Adrenal gland (tissue), 5 donors: ENCODE measurements around the gene AQP1.

Source experiments
- POLR2A ChIP-seq, 2 donors: fragments of 450-650 bp; IDR thresholded peaks; one replicate each; pipeline ENCODE4 v1.6.1; 2017; ENCODE audit warnings: antibody characterized with exemption in 2 of 2, mild to moderate bottlenecking in 2 of 2, moderate library complexity in 1 of 2
- TF ChIP-seq, protein P1 (sequence below), 6 experiments: fragments of 450-650 bp in 4 of 6; fragments of 200-600 bp in 2 of 6; sonication (generic) in 1 of 6; IDR thresholded peaks; 1 replicate in 5 of 6; 2 replicates in 1 of 6; pipeline versions ENCODE4 v1.5.1 to v1.8.0; 2016 to 2021; ENCODE audit warnings: antibody characterized with exemption in 6 of 6, mild to moderate bottlenecking in 2 of 6, moderate library complexity in 1 of 6
- donor health status: DM: no; HTN: no; CAD: no.

DNA sequence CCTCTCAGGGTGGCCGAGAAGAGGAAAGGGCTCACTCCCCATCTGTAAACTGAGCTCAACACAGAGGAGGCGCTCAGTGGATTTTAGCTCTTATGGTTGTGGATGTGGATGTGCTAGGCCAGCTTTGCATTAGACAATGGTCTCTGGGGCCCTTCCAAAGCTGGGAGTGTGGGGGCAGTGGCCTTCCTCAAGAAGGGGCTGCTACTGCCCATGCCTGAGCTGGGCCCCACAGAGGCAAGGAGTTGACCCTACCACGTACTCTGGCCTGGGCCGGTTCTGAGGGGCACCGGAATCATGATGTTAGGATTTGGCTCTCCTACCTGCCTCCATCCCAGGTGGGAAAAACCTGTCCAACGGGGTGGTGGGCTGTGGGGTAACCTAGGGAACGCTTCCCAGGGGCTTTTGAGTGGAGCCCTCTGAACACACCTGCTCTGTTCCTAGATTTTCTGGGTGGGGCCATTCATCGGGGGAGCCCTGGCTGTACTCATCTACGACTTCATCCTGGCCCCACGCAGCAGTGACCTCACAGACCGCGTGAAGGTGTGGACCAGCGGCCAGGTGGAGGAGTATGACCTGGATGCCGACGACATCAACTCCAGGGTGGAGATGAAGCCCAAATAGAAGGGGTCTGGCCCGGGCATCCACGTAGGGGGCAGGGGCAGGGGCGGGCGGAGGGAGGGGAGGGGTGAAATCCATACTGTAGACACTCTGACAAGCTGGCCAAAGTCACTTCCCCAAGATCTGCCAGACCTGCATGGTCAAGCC, 11.5 kb downstream of the AQP1 start:
- TF ChIP-seq, protein P1, sequence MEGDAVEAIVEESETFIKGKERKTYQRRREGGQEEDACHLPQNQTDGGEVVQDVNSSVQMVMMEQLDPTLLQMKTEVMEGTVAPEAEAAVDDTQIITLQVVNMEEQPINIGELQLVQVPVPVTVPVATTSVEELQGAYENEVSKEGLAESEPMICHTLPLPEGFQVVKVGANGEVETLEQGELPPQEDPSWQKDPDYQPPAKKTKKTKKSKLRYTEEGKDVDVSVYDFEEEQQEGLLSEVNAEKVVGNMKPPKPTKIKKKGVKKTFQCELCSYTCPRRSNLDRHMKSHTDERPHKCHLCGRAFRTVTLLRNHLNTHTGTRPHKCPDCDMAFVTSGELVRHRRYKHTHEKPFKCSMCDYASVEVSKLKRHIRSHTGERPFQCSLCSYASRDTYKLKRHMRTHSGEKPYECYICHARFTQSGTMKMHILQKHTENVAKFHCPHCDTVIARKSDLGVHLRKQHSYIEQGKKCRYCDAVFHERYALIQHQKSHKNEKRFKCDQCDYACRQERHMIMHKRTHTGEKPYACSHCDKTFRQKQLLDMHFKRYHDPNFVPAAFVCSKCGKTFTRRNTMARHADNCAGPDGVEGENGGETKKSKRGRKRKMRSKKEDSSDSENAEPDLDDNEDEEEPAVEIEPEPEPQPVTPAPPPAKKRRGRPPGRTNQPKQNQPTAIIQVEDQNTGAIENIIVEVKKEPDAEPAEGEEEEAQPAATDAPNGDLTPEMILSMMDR (IDR thresholded peaks at IDR 0.05): no peak
- no peak for TF ChIP-seq POLR2A (IDR thresholded peaks at IDR 0.05)
